HL-60 (cell line): ENCODE results near the gene FAF1.

ENCODE experiments used
- DNase-seq, 2 experiments: peaks; one replicate each; pipeline ENCODE4 v3.0.0-alpha.2; 2010 to 2020; ENCODE audit warnings: low read depth in 1 of 2, low spot score in 1 of 2
- H3K27ac ChIP-seq: fragments of 250-450 bp; sonication (Bioruptor Pico); replicated peaks from 2 replicates; pipeline ENCODE4 v1.5.1; 2020; ENCODE audit warnings: mild to moderate bottlenecking, moderate library complexity
- H3K27me3 ChIP-seq: fragments of 250-450 bp; sonication (Bioruptor Pico); 2 replicates; pipeline ENCODE4 v1.5.1; 2021; ENCODE audit warnings: mild to moderate bottlenecking, moderate library complexity; ENCODE audit not compliant: insufficient read depth, poor library complexity, severe bottlenecking
- H3K4me3 ChIP-seq: replicated peaks from 2 replicates; pipeline ENCODE4 v1.5.1; 2011; ENCODE audit warnings: mild to moderate bottlenecking, control low read depth, low read length; ENCODE audit not compliant: insufficient read depth
- CTCF ChIP-seq: IDR thresholded peaks from one replicate; pipeline ENCODE4 v1.5.1; 2011; ENCODE audit warnings: low read length, control low read depth, inconsistent platforms; ENCODE audit not compliant: insufficient read depth
- GABPA ChIP-seq: IDR thresholded peaks from 2 replicates; pipeline ENCODE4 v1.6.1; 2012; ENCODE audit warnings: low read depth
- POLR2AphosphoS5 ChIP-seq: IDR thresholded peaks from 2 replicates; pipeline ENCODE4 v1.6.1; 2012; ENCODE audit warnings: low read depth
- REST ChIP-seq: IDR thresholded peaks from 2 replicates; pipeline ENCODE4 v1.6.1; 2012; ENCODE audit warnings: low read depth; ENCODE audit not compliant: insufficient replicate concordance
- SPI1 ChIP-seq: IDR thresholded peaks from 2 replicates; pipeline ENCODE4 v1.6.1; 2012; ENCODE audit warnings: low read depth, mild to moderate bottlenecking, borderline replicate concordance

The FAF1 gene

DNA sequence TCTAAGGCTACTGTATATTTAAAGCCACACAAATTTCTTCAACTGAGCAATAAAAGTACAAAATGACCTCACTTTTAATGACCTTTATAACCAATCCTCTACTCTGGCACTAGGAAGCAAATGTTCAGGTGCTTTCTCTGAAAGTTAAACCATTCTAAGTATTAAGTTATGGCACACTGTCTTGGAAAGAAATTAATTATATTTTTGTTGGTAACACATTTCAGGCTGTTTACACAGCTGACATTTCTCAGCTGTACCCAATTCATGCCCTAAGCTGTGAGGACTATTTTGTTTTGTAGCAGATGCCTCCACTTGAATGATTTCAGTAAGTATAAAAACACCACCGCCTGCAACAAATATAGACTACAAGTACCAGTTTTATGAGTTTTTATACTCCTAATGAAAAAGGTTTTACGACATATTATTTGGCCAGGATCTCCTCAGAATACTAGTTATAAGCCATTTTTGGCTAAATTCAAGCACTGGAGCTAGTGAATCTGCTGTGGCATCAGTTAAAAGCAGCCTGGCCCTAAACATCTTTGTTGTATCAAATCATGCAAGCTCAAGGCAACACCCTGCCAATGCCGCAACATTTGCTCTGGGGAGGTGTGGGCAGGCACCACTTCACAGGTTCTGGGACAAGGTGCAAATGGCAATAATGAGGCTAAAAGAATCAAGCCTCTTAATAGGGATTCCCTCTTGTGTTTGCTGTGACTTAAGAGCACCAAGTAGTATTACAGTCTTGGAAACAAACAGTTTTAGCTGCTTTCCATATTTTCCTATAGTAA lies 308.4 kb downstream of the FAF1 start:
- no peak overlapping the region for H3K4me3 ChIP-seq
- DNase-seq, result no peak

GRCh38 chr1:50646526-50646925 lies 313.5 kb downstream of the FAF1 start:
- TF ChIP-seq POLR2AphosphoS5 (no peak), SPI1 (no peak), CTCF (no peak), GABPA (no peak), REST (no peak)
- H3K27ac ChIP-seq, result no peak overlapping the region
- no peak overlapping the region for H3K4me3 ChIP-seq
- DNase-seq, result no peak
- no peaks in the 10 kb centered on the region for H3K27me3 ChIP-seq

More for the DNA sequence above, 308.4 kb downstream of the FAF1 start:
- Histone ChIP-seq H3K27me3 (no peaks in the 10 kb centered on the region), H3K27ac (no peak overlapping the region)
- TF ChIP-seq REST (no peak), CTCF (no peak), POLR2AphosphoS5 (no peak), GABPA (no peak), SPI1 (no peak)

DNA sequence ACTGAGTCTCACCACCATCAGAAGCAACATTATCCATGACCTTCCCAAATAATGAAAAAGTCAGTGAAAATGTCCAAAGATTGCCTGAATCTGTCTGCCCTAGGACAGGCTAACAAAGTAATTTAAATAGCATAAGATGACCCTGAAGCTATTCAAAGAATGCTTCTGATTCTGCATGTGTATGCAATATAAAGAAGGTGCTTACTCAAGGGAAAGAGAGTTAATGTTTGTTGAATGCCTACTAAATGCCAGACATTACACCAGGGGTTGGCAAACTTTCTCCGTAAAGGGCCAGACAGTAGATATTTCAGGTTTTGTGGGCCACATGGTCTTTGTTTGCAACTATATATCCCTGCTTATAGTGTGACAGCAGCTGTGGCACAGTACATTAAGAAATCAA lies 314.9 kb downstream of the FAF1 start:
- TF ChIP-seq SPI1, result no peak
- TF ChIP-seq CTCF, result no peak
- no peak for TF ChIP-seq GABPA
- no peak for TF ChIP-seq POLR2AphosphoS5
- TF ChIP-seq REST, result no peak
- DNase-seq, result no peak
- Histone ChIP-seq H3K27ac (no peak overlapping the region), H3K4me3 (no peak overlapping the region), H3K27me3 (no peaks in the 10 kb centered on the region)
